SK-N-SH treated with all-trans-retinoic acid at 6 μM for 48 hours (cell line): Measurements from ENCODE around the gene ALDH8A1.

ENCODE experiments used
- SNAI2 ChIP-seq: fragments of 250-450 bp; sonication (Bioruptor Pico); IDR thresholded peaks from 2 replicates; pipeline ENCODE4 v1.5.0; 2020; ENCODE audit warnings: mild to moderate bottlenecking, moderate library complexity
- TOX ChIP-seq: fragments of 250-450 bp; sonication (Bioruptor Pico); IDR thresholded peaks from 2 replicates; pipeline ENCODE4 v1.8.0; 2021; ENCODE audit warnings: mild to moderate bottlenecking, moderate library complexity, borderline replicate concordance
- ZC3H10 ChIP-seq: fragments of 250-450 bp; sonication (Bioruptor Pico); IDR thresholded peaks from 2 replicates; pipeline ENCODE4 v1.5.1; 2021; ENCODE audit warnings: mild to moderate bottlenecking, moderate library complexity
- ZFP3 ChIP-seq: fragments of 250-450 bp; sonication (Bioruptor Pico); IDR thresholded peaks from 2 replicates; pipeline ENCODE4 v1.5.0; 2020; ENCODE audit warnings: mild to moderate bottlenecking, moderate library complexity
- ZNF565 ChIP-seq: fragments of 450-650 bp; formaldehyde crosslinking; conservative IDR thresholded peaks from 2 replicates; pipeline ENCODE4 v1.5.0; 2020; ENCODE audit warnings: low read depth, mild to moderate bottlenecking, moderate library complexity
- ZNF70 ChIP-seq: fragments of 450-650 bp; formaldehyde crosslinking; IDR thresholded peaks from 2 replicates; pipeline ENCODE4 v1.5.0; 2020; ENCODE audit warnings: mild to moderate bottlenecking, moderate library complexity
- TF ChIP-seq, protein P1 (sequence below): fragments of 250-450 bp; sonication (Bioruptor Pico); IDR thresholded peaks from 2 replicates; pipeline ENCODE4 v1.8.0; 2020; ENCODE audit warnings: mild to moderate bottlenecking, moderate library complexity, borderline replicate concordance
- TF ChIP-seq, protein P2 (sequence below): fragments of 250-450 bp; sonication (Bioruptor Pico); IDR thresholded peaks from 2 replicates; pipeline ENCODE4 v1.5.1; 2020; ENCODE audit warnings: low read depth, mild to moderate bottlenecking, moderate library complexity

DNA sequence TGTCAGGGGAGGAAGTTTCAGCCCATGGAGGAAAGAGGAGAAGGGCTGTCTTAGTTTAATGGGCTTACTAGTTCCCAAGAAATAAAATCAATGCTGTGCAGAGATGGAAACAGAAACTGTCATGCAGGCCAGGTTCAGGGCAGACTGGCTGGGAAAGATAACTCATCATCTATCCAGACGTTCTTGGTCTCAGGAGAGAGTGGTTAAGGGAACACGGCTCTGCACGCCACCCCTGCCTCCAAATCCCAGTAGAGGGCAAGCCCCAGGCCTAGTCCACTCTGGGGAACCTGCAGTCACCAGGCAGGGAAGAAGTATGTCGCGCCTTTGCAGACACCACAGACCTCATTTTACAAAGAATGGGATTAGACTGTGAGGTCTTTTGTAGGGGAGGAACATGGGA is 12.5 kb downstream of the ALDH8A1 start:
- TF ChIP-seq TOX (CRISPR knock-in tag) (no peak), ZC3H10 (CRISPR knock-in tag) (no peak), ZNF70 (no peak), ZFP3 (CRISPR knock-in tag) (no peak), SNAI2 (CRISPR knock-in tag) (no peak), ZNF565 (CRISPR knock-in tag) (no peak)
- TF ChIP-seq, protein P1, sequence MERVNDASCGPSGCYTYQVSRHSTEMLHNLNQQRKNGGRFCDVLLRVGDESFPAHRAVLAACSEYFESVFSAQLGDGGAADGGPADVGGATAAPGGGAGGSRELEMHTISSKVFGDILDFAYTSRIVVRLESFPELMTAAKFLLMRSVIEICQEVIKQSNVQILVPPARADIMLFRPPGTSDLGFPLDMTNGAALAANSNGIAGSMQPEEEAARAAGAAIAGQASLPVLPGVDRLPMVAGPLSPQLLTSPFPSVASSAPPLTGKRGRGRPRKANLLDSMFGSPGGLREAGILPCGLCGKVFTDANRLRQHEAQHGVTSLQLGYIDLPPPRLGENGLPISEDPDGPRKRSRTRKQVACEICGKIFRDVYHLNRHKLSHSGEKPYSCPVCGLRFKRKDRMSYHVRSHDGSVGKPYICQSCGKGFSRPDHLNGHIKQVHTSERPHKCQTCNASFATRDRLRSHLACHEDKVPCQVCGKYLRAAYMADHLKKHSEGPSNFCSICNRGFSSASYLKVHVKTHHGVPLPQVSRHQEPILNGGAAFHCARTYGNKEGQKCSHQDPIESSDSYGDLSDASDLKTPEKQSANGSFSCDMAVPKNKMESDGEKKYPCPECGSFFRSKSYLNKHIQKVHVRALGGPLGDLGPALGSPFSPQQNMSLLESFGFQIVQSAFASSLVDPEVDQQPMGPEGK: no peak
- TF ChIP-seq, protein P2, sequence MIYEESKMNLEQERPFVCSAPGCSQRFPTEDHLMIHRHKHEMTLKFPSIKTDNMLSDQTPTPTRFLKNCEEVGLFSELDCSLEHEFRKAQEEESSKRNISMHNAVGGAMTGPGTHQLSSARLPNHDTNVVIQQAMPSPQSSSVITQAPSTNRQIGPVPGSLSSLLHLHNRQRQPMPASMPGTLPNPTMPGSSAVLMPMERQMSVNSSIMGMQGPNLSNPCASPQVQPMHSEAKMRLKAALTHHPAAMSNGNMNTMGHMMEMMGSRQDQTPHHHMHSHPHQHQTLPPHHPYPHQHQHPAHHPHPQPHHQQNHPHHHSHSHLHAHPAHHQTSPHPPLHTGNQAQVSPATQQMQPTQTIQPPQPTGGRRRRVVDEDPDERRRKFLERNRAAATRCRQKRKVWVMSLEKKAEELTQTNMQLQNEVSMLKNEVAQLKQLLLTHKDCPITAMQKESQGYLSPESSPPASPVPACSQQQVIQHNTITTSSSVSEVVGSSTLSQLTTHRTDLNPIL (CRISPR knock-in tag): no peak
